HG03558 (cell line): ENCODE measurements around the gene CAPN7.

Experiments used
- ATAC-seq: cut with Tn5 transposase; IDR thresholded peaks from one replicate; pipeline ENCODE4 v1.9.1; 2021; ENCODE audit warnings: moderate number of reproducible peaks; ENCODE audit not compliant: unreplicated experiment; ENCODE audit errors: extremely low read depth

The CAPN7 gene

GRCh38 chr3:15198686-15199085 lies 7.4 kb upstream of the CAPN7 start:
- no peak for ATAC-seq

DNA sequence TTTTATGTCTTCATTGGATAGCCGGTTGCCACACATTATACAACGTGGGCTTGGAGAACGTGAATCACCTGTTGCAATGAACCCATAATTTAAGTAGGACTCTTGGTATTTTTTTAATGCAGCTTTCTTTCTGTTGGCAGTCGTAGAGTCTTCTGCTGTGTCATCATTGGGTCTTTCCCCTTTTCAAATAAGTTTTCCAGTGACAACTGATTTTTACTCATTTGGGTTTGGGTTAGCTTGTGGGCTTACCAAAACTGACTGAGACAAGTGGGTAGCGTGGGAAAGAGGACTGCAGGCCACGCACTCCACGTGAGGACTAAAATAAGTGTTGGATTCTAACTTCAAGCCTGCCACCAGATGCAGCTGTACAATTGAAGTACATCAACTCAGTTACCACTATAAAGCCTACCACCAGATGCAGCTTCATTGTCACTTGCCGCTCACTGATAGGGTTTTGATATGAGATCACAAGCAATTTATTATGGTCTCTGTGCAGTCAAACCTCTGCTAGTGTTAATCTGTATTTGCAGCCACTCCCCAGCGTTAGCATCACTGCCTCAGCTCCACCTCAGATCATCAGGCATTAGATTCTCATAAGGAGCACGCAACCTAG lies 6.4 kb upstream of the CAPN7 start:
- ATAC-seq = no peak

GRCh38 chr3:15204005-15204404 lies 2.0 kb upstream of the CAPN7 start:
- no peak for ATAC-seq

DNA sequence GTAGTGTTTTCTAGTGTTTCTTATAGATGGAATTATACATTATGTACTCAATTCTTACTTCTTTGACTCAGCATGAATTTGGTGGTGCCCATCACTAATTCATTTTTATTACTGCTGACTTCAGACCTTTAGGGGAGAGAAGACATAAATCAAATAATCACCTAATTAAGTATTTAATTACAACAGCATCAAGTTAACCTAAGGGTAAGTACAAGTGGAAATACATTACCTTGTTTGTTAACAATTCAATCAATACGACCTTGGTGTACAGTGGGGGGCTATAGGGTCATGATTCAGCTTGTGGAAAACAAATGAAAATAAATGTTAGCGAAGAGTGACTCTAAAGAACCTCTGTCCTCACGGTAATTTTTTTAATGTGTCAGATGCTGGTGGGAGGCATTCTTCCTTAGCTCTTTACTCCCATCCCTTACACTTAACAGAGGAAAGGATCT lies 538 bp upstream of the CAPN7 start:
- no peak for ATAC-seq

DNA sequence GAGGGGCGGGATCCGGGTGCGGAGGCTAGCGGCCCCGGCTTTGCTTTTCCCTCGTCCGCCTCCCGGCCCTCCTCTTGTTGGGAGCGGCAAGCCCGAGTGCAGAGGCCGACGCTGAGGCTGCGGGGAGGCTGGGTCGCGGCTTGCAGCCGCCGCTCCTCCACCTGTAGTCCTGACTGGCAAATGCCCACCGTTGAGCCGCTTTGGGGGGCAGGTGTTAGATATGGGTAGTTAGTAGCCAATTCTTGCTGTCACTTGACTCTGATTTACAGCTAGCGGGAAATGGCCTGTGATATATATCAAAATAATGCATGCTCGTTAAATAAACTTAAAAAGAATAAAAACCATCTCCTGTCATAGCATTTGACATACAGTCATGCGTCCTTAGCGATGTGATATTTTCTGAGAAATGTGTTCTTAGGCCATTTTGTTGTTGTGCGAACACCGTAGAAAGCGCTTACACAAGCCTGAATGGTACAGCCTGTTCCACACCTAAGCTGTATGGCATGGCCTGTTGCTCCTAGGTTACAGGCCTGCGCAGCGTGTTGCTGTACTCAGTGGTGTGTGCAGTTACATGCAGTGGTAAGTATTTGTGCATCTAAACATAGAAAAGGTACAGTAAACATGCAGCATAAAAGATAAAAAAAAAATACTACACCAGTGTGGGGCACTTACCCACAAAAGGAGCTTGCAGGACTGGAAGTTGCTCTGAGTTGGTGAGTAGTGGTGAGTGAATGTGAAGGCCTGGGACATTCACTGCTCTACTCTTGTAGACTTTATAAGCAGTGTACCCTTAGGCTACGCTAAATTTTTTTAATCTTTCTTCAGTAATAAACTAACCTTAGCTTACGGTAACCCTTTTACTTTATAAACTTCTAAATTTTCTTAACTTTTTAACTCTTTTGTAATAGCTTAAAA lies 873 bp downstream of the CAPN7 start:
- ATAC-seq = no peak

DNA sequence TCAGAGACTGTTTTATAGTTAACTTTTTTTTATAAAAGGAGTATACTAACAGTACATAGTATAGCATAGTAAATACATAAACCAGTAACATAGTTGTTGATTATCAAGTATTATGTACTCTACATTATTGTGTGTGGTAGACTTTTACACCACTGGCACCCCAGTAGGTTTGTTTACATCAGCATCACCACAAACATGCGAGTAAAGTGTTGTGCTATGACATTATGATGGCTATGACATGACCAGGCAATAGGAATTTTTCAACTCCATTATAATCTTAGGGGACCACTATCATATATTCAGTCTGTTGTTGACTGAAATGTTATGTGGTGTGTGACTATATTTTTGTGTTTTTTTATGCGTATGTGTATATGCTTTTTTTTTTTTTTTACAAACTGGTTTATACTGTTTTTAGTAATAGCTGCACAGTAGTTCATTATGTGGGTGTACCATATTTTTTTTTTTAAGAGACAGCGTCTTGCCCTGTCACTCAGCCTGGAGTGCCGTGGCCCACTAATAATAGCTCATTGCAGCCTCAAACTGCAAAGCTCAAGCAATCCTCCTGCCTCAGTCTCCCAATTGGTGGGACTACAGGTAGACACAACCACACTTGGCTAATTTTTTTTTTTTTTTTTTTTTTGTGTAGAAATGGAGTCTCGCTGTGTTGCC lies 1.9 kb downstream of the CAPN7 start:
- ATAC-seq = no peak

DNA sequence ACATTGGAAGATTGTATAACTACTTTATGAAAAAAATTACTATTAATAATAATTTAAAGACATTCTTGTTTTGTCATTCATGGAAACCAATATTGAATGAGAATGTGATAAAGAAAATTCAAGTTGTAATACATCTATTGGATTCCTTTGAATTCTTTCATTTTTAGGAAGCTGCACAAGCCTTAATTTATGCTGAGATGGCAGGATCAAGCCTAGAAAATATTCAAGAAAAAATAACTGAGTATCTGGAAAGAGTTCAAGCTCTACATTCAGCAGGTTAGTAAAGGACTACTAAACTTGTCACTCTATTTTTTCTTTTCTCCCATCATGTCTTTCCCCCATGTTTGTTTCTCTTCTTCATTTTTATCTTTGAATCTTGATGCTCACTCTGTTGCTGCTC lies 5.9 kb downstream of the CAPN7 start:
- no peak for ATAC-seq

- no peak for ATAC-seq
Measured at GRCh38 chr3:15214758-15215157, 8.7 kb downstream of the CAPN7 start.

- no peak for ATAC-seq
Measured at GRCh38 chr3:15215996-15216395, 9.9 kb downstream of the CAPN7 start.

- no peak for ATAC-seq
Measured at GRCh38 chr3:15216501-15216900, 10.5 kb downstream of the CAPN7 start.

- ATAC-seq = no peak
Measured at GRCh38 chr3:15217011-15217671, 11.1 kb downstream of the CAPN7 start.

DNA sequence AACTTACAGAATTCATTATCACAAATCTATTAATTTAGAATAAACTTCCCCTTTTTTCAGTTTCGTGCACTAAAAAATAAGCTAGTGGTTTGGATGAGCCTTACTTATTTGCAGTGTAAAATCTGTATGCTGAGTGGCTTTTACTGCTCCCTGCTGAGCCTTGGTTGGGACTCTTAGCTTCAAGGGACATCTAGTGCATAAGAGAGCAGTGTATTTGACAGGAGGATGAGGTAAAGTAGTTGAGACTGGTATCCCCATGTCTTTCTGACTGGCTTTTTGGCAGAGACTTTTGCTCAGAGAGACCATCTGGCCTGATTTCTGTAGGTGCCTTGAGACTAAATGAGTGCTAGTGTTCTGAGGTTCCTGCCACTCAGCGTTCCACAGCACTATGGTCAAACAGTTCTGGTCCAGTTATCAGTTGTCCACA lies 11.8 kb downstream of the CAPN7 start:
- no peak for ATAC-seq

DNA sequence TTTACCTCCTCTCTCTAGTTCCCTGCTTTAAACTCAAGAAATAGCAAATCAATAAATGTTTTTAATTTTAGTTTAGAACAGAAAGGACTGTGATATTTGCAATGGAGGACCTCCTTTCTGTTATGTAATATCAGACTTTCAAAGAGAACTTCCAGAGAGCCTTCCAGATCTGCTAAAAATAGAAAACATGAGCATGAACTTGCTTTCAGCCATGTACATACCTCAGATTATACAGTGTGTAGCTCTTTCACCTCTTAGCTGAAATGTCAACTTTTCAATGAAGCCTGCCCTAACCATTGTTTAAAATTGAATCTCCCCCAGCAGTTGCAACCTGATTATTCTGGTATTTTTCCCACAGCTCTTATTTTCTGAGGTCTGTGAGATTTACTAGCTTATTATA lies 12.6 kb downstream of the CAPN7 start:
- no peak for ATAC-seq

- ATAC-seq = no peak
Measured at GRCh38 chr3:15220056-15220455, 14.0 kb downstream of the CAPN7 start.

GRCh38 chr3:15220661-15221060 lies 14.6 kb downstream of the CAPN7 start:
- ATAC-seq = no peak

GRCh38 chr3:15221574-15222217 lies 15.7 kb downstream of the CAPN7 start:
- no peak for ATAC-seq

DNA sequence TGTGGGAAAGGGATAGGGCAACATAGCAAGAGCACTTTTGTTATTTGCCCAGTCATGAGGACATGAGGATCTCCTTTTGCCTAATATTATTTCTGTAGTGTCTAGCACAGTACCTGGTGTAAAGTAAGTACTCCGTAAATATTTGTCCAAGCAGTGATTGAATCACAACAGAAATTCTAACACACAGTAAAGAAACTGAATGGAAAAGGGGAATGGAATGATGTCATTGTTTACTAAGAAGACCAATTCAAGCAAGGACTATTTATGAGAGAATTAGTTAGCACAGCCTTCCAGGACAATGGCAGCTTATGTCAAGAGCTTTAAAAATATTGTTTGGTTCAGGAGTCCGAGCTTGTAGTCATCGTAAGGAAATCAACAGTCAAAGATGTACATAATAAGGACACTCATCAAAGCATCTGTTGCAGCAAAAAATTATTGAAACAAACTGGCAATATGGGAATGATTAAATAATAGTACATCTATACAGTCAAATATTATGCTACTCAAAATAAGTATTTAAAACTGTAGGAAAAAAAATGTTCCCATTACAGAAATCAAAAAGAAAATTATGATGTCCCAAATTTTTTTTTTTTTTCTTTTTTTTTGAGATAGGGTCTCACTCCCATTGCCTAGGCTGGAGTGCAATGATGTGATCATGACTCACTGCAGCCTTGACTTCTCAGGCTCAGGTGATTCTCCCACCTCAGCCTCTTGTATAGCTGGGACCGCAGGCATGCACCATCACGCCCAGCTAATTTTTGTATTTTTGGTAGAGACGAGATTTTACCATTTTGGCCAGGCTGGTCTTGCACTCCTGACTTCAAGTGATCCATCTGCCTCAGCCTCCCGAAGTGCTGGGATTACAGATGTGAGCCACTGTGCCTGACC lies 17.9 kb downstream of the CAPN7 start:
- ATAC-seq = no peak

- ATAC-seq = no peak
Measured at GRCh38 chr3:15228147-15228546, 22.1 kb downstream of the CAPN7 start.

DNA sequence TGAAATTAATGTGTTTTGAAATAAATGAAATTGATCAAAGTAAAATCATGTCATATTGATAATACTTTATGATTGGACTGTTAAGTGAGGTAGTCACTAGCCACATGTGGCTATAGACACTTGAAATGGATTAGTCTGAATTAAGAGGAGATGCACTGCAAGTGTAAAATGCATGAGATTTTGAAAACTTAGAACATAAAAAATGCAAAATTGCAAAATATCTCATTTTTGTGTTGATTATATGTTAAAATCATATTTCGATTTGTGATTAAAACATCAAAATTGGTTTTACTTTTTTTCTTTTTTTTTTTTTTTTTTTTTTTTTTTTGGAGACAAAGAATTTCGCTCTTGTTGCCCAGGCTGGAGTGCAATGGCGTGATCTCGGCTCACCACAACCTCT lies 23.2 kb downstream of the CAPN7 start:
- ATAC-seq = no peak
